HUES64 (cell line): ENCODE results near the gene CBR1.

Source experiments
- H3K27ac ChIP-seq: 2 replicates; pipeline ENCODE4 v1.7.0; 2013; ENCODE audit warnings: low read depth, low read length, inconsistent platforms
- H3K27me3 ChIP-seq: 2 replicates; pipeline ENCODE4 v1.6.1; 2013; ENCODE audit warnings: mild to moderate bottlenecking, low read length; ENCODE audit not compliant: insufficient read depth
- H3K36me3 ChIP-seq: 2 replicates; pipeline ENCODE4 v1.6.1; 2013; ENCODE audit warnings: mild to moderate bottlenecking, low read length; ENCODE audit not compliant: insufficient read depth
- H3K4me1 ChIP-seq: 2 replicates; pipeline ENCODE4 v1.6.1; 2013; ENCODE audit warnings: mild to moderate bottlenecking, low read length, moderate library complexity; ENCODE audit not compliant: insufficient read depth
- H3K4me3 ChIP-seq: 2 replicates; pipeline ENCODE4 v1.5.1; 2013; ENCODE audit warnings: mild to moderate bottlenecking, low read length, moderate library complexity
- H3K9ac ChIP-seq: 2 replicates; pipeline ENCODE4 v1.6.1; 2013; ENCODE audit warnings: mild to moderate bottlenecking, low read depth, low read length
- H3K9me3 ChIP-seq: 2 replicates; pipeline ENCODE4 v1.6.1; 2013; ENCODE audit warnings: low read depth, low read length; ENCODE audit not compliant: insufficient read depth
- WGBS: fragments of 150-250, 120-280 bp; methylation state at CpG from one replicate; pipeline ENCODE4 v1.1.7; 2013; ENCODE audit warnings: missing lambda C conversion rate; 5-methylcytosine and 5-hydroxymethylcytosine counted together

Gene CBR1

DNA sequence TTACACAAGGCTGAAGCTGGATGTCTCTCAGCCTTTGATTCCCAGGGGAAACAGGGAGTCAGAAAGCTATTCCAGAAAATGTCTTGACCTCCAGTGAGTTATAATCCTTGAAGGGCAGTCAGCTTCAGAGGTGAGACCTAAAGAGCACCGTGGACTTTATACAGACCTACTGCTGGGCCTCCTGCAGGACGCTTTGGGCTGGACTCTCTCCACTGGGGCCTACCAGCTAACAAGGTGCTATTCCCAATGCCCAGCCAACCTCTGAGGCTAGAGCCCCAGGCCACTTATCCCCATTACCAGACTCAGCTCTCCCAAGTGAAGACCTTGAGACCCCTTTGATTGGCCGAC lies 16.1 kb upstream of the CBR1 start:
- Histone ChIP-seq H3K9ac (no peak overlapping the region), H3K4me3 (no peak overlapping the region), H3K36me3 (peaks cover 98% of the 10 kb centered on the region), H3K27me3 (no peaks in the 10 kb centered on the region), H3K4me1 (no peaks in the 10 kb centered on the region), H3K9me3 (no peaks in the 10 kb centered on the region), H3K27ac (no peak overlapping the region)
- 96% methylated on average over 3 of the region's 3 CpGs for WGBS

DNA sequence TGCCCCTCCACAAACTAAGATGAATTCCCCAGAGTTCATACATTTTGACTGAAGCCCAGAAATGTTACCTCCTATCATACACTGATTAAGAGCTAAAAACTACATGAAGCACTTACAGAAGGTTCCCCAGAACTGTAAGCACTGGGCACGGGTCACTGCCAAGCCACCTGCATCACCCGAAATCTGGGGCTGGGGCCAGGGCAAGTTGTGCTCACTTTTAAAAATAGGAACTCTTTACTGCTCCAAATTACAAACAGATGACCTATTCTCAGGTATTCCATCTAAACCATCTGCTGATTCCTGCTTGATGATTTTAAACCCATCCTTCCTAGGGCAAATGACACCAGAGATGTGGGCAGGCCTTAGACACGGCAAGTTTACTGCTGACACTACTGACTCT lies 14.3 kb upstream of the CBR1 start:
- 94% methylated on average over 3 of the region's 3 CpGs for WGBS
- no peak overlapping the region for H3K4me3 ChIP-seq
- no peak overlapping the region for H3K27ac ChIP-seq
- H3K4me1 ChIP-seq, result 0 out of 2 replicates have a peak, but pooled peaks cover 3% of the 10 kb centered on the region
- H3K9me3 ChIP-seq, result no peaks in the 10 kb centered on the region
- no peak overlapping the region for H3K9ac ChIP-seq
- no peaks in the 10 kb centered on the region for H3K27me3 ChIP-seq
- peaks cover 81% of the 10 kb centered on the region for H3K36me3 ChIP-seq

DNA sequence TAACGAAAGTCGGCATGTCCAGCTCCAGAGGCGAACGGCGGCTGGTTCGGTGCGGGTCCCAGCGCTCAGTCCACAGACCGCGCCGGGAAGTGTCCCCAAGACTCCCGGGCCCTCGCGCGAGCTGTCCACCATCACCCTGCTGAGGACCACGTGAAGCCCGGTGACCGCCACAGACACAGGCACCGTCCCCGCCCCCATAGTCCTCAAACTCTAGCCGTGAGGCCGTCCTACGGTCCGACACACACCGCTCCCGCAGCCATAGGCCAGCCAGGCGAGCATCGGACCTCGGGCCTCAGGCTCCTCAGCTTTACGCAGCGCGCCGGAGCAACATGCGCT lies 10.0 kb upstream of the CBR1 start:
- H3K27me3 ChIP-seq, result no peaks in the 10 kb centered on the region
- peaks cover 41% of the 10 kb centered on the region for H3K36me3 ChIP-seq
- peak overlapping the region; percentile 97 for H3K27ac ChIP-seq
- peaks cover 10% of the 10 kb centered on the region; the same call in 1 of the 2 replicates for H3K4me1 ChIP-seq
- no peaks in the 10 kb centered on the region for H3K9me3 ChIP-seq
- 1% methylated on average over 34 of the region's 34 CpGs for WGBS
- H3K9ac ChIP-seq, result peak overlapping the region; percentile 83
- H3K4me3 ChIP-seq, result peak overlapping the region; percentile 92

DNA sequence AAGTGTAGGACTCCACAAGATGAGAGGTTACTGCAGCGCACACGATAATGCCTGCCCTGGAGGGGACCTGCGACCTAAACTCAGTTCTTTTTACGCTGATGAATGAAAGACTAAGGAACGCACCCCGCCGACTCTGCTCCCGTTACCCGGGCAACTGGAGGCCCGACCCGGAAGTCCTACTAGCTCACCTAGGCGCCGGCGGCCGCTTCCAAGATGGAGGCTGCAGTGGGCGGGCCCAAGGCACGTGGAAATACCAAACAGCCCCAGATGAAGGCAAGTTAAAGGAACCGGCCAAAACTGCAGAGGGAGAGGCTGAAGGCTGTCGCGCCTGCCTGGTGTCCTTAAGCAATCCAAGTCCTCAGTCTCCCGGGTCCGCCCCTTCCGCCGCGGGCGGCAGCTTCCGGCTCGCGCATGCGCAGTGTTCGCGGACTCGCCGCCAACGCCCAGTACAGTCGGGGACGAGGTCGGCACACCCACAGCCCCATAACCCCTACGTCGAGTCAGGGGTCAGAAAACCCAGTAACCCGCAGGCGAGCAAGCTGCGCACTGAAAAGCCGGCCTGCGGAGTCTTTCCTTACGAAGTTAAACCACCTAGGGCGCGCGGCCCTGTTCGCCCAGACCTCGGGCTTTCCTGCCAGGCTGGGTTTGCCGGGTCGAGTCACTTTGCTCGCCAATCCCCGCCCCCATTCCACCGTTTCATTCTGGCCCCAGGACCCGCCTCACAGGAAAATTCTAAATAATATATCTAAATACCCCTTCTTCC lies 9.5 kb upstream of the CBR1 start, which contains the start of gene SETD4:
TSS of gene SETD4 (minus strand) at position 368 of the 763 bp plus-strand sequence. CDS start 1,638 bp downstream, outside the sequence.
- Histone ChIP-seq H3K9me3 (no peaks in the 10 kb centered on the region), H3K9ac (peak within 1 kb of the TSS; percentile 83), H3K36me3 (peaks cover 35% of the 10 kb centered on the region), H3K27me3 (no peaks in the 10 kb centered on the region), H3K4me1 (peaks cover 10% of the 10 kb centered on the region; the same call in 1 of the 2 replicates), H3K27ac (peak within 1 kb of the TSS; percentile 97), H3K4me3 (peak within 1 kb of the TSS; percentile 92)
- WGBS, result under 1% methylated on average over 57 of the region's 57 CpGs

DNA sequence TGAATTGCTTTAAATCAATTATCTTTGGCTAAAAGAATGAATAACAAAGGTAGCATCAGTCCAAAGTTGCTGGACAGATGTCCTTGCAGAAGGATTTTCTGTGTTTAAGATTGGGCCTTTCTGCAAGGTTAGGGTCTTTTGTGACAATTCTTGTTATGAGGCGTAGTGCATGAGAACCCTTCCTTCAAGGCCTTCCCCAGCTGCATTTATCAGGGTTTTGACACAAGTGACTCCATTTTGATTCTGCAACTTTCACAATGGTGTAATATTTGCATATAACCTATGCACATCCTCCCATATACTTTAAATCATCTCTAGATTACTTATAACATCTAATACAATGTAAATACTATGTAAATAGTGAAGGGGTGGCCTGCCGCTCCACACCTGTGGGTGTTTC lies 8.4 kb upstream of the CBR1 start:
- Histone ChIP-seq H3K27ac (no peak overlapping the region), H3K9ac (no peak overlapping the region), H3K4me1 (peaks cover 10% of the 10 kb centered on the region; the same call in 1 of the 2 replicates), H3K9me3 (no peaks in the 10 kb centered on the region), H3K36me3 (peaks cover 24% of the 10 kb centered on the region), H3K27me3 (no peaks in the 10 kb centered on the region), H3K4me3 (peak overlapping the region; percentile 92; the same call in 1 of the 2 replicates)
- 89% methylated on average over 2 of the region's 2 CpGs for whole genome bisulfite sequencing

DNA sequence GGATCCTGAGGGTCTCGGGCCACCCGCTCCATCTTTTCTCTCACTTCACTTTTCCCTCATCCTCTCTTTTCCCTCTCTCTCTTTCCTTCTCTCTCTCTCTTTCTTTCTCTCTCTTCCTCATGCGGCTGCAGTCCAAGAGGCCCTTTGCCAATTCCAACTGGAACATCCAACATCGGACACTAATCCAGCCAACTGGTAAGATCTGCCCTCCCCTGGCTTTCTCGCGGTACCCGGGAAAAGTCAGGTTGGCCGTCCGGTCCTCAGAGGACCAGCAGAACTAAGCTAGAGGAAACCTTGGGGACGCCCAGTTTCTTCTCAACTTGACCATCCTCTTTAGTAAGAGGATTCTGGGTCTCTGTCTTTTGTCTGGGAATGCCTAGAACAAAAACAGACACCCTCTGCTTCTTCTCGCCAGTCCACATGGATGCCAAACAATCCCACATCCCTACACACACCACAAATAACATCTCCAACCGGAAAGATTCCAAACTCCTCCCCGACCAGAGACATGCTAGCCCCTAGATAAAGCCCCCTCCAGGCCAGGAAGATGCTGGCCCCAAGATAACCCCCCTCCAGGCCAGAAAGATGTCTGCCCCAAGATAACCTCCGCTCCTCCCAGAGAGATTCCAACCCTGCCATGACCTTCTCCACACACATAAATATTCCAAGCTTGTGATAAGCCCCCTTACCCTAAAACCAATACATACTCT lies 6.3 kb upstream of the CBR1 start:
- Histone ChIP-seq H3K4me3 (no peak overlapping the region), H3K36me3 (peaks cover 3% of the 10 kb centered on the region), H3K27ac (no peak overlapping the region), H3K9me3 (peaks cover 7% of the 10 kb centered on the region), H3K9ac (no peak overlapping the region), H3K27me3 (no peaks in the 10 kb centered on the region), H3K4me1 (peaks cover 10% of the 10 kb centered on the region; the same call in 1 of the 2 replicates)
- WGBS, result 90% methylated on average over 14 of the region's 14 CpGs

DNA sequence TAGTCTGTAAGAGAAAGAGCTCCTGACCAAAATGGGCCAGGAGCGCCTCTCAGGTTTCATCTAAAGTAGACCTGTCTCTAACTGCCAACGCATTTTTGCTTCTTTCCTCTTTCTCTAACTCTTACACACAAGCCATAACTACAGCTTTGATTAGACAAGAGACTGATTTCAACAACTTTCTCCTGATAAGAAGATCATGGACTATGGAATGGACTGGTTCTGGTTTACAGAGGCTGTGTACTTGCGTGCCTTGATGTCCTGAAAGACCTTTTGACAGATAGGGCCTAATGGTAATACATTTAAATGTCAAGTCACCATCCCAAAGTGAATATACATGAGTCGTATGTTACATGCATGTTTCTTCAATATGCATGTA lies 5.8 kb upstream of the CBR1 start:
- Histone ChIP-seq H3K4me1 (peaks cover 6% of the 10 kb centered on the region; the same call in 1 of the 2 replicates), H3K27ac (no peak overlapping the region), H3K4me3 (no peak overlapping the region), H3K36me3 (no peaks in the 10 kb centered on the region), H3K9me3 (peaks cover 12% of the 10 kb centered on the region), H3K27me3 (no peaks in the 10 kb centered on the region), H3K9ac (no peak overlapping the region)
- 89% methylated on average over 4 of the region's 4 CpGs for WGBS

DNA sequence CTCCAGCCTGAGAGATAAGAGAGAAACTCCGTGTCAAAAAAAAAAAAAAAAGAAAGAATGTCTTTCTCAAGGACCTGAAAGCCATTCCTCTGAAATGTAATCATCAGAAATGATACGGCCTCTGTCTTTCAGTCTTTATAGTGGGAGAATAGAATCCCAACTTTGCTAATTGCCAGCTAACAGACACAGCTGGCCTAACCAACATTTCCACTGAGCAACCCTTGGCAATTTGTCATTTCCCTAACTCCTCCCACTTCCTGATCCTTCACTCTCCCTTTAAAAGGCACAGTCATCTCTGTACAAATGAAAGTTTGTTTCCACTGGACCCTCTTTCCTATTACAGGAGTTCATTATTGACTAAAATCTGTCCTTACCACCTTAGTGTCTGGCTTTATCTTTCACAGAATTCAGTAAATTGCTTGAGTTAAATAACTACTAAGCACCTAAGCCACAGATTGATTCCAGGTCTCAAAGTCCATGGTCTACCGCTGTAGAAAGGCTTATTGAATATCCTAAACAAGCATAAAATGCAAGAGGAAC lies 4.3 kb upstream of the CBR1 start:
- Histone ChIP-seq H3K4me1 (peaks cover 6% of the 10 kb centered on the region; the same call in 1 of the 2 replicates), H3K4me3 (no peak overlapping the region), H3K27ac (no peak overlapping the region), H3K9me3 (peaks cover 17% of the 10 kb centered on the region), H3K9ac (no peak overlapping the region), H3K36me3 (no peaks in the 10 kb centered on the region), H3K27me3 (no peaks in the 10 kb centered on the region)
- 89% methylated on average over 3 of the region's 3 CpGs for WGBS

DNA sequence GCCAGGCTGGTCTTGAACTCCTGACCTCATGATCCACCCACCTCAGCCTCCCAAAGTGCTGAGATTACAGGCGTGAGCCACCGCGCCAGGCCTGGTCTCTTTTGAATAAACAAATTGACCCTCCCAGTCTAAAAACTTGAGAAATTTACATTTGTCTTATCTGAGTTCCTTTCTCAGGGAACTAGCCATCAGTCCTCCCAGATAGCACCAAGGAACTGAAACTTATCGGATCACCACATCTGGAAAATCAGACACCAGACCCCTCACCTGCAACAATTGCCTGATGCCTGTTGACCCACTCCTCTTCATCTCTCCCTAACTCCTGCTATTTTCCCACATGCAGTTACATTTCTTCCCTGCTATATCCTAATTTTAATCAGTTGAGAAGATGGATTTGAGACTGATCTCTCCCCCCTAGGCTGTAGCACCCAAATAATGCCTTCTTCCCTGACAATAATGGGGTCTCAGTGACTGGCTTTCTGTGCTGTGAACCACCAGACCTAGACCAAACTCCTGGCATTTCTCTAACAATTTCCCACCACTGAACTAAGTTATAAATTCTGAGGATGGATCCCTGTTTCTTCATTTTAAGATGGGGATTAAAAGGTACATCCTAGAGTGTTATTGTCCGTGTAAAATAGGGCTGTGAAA lies 951 bp upstream of the CBR1 start:
- WGBS, result 93% methylated on average over 4 of the region's 5 CpGs

DNA sequence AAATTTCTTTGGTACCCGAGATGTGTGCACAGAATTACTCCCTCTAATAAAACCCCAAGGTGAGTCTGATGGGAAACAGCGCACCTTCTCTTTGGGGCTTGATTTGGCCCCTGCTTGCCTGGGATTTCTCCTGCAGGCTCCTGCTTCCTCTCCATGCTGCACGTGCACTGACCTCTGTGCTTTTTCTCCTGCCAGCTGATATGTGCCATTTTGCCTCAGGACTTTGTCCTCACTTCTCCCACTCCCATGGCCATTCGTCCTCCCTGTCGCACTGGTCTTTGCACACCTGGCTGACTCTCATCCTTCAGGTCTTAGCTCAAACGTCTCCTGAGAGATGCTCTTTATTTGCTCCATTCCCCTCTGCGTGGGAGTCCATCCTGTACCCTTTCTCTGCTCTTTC lies 1.2 kb downstream of the CBR1 start:
- H3K27ac ChIP-seq, result no peak overlapping the region
- no peaks in the 10 kb centered on the region for H3K27me3 ChIP-seq
- 85% methylated on average over 7 of the region's 7 CpGs for WGBS
- peaks cover 20% of the 10 kb centered on the region for H3K4me1 ChIP-seq
- peak overlapping the region; percentile 91 for H3K4me3 ChIP-seq
- peaks cover 28% of the 10 kb centered on the region for H3K36me3 ChIP-seq
- peaks cover 17% of the 10 kb centered on the region for H3K9me3 ChIP-seq
- H3K9ac ChIP-seq, result no peak overlapping the region

More for the DNA sequence above, 951 bp upstream of the CBR1 start:
- peaks cover 10% of the 10 kb centered on the region; the same call in 1 of the 2 replicates for H3K4me1 ChIP-seq
- H3K36me3 ChIP-seq, result peaks cover 28% of the 10 kb centered on the region
- H3K4me3 ChIP-seq, result peak overlapping the region; percentile 91
- H3K27ac ChIP-seq, result no peak overlapping the region
- peaks cover 17% of the 10 kb centered on the region for H3K9me3 ChIP-seq
- no peak overlapping the region for H3K9ac ChIP-seq
- H3K27me3 ChIP-seq, result no peaks in the 10 kb centered on the region
